ENCODE data around the gene RAP1GAP2.
"Not testable (repeated sequence)": the region's sequence is repeated elsewhere in the genome, so short reads cannot be mapped to it uniquely, and the experiment has no call there.

Gene RAP1GAP2

DNA sequence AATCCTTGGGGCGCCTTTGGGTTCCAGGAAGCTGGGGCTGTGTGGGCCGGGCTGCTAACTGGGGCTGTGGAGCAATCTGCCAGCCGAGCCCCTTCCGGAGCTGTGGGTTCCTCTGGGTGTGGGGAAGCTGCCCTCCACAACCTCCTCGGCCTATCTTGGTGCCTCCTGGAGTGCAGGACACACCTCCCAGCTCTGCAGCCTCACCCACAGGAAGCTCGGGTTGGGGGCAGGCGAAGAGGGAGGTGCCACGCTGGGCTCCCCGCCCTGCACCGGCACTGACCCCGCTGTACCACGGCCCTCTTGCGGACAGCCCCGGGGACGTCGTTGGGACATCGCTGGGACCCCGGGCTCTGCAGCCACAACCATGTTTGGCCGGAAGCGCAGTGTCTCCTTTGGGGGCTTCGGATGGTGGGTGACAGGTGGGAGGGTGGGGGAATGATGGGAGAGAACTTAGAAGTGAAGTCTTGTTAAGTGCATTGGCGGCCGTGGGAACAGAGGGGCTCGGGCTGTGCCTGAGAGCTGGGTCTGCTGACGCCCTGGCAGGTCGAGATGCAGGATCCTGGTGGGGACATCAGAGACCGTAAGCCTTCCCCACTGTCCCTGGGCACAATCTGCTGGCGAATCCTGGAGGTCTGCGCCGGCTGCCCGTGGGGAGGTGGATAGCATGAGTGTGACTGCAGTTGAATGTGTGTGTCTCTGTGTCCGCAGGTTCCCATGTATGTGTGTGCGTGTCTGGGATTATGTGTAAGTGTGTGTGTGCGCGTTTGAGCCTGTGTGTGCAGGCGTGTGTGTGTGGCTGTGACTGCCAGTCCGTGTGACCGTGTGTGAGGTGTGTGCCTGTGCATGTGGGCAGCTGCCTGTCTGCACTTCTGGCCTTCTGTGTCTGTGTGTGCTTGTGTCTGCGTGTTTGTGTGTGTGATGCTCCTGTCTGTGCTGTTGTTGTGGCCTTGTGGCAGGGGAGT is at the start of gene RAP1GAP2:
Gene RAP1GAP2 (plus strand): TSS at position 275 of the 962 bp plus-strand sequence. CDS start 90 bp downstream, at position 365.
- DNase-seq, result peak; percentile 39 to 94

DNA sequence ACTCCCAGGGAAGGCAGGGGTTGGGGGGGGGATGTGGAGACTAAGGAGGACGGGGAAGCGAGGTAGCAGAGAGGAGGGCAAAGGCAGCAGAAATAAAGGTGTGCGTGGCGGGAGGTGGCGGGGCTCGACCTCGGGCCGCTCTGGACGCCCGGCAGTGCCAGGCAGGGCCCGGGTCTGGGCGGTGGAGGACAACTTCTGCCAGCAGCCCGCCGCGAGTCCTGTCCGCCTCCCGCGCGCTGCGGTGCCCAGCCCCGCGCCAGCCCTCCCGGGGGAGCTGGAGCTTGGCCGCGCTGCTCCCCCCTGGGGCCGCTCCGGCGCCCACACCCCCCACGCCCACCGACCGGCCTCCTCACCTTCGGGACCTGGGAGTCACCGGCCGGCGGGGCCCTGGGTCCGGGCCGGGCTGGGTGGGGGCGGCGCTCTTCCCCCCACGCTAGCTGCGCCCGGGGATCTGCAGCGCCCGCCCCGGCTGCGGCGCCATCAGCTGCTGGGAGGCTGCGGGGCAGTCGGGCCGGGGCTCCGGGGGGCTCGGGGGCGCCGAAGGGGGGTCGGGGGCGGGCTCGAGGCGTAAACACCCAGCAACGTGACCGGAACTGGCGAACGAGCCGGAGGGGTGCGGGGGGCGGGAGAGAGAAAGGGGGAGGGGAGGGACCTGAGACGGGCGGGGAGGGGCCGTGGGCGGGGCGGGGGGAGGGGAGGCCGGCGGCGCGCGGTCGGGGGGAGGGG is 47.0 kb upstream of the RAP1GAP2 start, which contains the start of gene CCDC92B:
Gene CCDC92B (minus strand): TSS at position 595 of the 726 bp plus-strand sequence. CDS start 14,507 bp downstream, outside the sequence.
- DNase-seq, result no peak

DNA sequence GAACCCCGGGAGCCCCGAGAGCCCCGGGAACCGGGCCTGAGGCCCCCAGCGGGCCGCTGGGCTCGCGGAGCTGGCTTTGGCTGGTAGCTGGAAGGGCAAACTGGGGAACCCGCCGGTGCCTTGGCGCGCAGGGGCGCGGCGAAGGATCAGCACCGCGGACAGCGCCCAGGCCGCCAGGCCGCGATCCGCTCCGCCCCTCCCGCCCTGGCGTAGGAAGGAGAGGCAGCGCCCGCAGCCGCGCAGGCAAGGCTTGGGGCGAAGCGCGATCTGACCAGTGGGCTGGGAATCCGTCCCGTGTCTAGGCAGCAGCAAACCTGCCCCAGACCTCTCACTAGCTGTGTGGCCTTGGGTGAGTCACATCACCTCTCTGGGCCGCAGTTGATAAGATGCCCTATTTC is 46.5 kb upstream of the RAP1GAP2 start:
- peak; percentile 4 to 18 for DNase-seq

DNA sequence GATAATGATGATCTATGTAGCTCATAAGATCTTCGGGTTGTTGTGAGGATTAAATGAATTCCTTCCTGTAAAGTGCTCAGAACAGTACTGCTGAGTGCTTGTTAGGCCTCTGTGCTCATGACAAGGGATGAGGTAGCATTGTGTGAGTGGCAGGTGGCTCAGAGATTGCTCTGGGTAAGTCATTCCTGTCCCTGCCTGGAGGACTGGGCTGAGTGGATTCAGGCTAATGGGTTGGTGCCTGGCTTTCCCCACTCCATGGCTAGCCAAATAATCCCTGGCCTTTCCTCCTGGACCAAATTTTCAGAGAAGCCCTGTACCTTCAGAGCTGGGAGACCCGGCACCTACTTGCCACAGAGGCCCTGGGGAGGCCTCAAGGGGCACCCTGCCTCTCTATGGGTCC is 45.5 kb upstream of the RAP1GAP2 start:
- no peak for DNase-seq

DNA sequence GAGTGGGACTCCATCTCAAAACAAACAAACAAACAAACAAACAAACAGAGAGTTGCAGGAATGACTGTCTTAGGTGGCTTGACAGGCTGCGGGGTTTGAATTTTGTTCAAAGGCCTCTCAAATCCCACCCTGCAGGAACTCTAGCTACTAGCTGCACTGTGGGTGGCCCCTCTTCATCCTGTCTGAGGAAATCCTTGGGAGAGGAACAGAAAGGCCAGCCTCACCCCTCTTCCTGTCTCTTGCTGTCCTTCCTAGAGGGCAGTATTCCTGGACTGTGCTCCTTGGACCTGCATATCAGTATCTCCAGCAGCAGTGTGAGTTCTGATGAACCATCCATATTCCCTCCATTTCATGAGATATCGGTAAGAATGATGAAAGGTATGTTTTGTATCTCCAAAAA is 44.7 kb upstream of the RAP1GAP2 start:
- DNase-seq, result no peak

DNA sequence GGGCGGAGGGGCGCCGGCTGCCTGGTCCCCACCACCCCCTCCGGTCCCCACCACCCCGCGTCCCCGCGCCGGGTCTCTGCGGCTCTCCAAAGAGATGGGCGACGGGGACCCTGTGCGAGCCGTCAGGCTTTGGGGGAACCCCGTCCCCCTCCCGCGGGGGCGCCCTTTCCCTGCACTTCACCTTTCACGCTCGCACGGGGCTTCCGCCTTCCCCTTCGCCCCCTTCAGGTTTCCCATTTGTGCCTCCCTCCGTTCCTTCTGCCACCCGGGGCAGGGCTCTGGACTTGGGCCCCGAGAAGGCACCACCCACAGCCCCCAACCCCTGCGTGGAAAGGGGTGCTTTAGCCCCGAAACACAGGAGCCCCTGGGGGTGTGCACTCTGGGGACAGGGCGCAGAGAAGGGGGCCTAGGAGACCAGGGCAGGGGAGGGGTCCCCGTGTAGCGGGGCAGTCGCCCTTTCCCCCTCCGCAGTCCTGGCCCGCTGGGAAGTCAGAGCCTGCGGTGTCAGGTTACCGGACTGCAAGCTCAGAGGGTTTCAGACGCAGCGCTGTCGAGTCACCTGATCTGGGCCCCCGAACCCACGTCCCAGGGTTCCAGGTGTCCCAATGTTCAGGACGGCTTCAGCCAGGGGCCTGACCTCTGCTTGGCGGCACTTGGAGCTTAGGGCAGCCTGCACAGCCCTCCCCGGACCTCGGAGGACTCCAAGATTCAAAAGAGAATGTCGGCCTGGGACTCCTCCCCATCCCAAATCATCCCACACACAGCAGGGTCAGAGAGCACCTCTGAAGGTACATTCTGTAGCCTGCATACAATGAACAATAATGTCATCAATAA is 40.1 kb upstream of the RAP1GAP2 start:
- DNase-seq, result no peak

DNA sequence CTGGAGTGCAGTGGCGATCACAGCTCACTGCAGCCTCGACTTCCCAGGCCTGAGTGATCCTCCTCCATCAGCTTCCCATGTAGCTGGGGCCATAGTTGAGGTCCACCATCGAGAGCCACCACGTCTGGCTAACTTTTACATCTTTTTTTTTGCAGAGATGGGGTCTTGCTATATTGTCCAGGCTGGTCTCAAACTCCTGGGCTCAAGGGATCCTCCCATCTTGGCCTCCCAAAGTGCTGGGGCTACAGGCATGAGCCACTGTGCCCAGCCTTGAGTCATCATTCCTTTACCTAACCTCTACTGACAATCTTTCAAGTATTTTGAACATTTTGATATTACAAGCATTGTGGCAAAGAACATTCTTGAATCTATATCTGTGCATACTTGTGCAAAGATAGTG is 37.4 kb upstream of the RAP1GAP2 start:
- DNase-seq, result no peak

DNA sequence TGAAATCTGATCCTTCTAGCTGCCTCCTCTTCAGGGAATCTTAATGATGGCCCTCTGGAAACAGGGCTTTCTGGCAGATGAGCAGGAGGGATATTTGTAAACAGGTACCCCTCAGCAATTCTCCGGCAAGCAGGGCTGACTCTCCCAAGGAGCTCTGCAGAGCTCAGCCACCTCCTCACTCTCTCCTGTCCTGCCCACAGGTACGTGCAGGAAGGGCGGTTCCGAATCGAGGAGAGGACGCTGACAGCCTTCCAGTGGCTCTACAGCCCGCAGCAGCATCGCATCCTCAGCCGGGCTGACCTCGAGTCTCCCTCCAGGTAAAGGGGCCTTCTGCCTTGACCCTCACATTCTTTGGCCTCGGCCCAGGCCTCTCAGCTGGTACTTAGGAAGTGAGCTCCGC is 26.1 kb upstream of the RAP1GAP2 start:
- no peak for DNase-seq

DNA sequence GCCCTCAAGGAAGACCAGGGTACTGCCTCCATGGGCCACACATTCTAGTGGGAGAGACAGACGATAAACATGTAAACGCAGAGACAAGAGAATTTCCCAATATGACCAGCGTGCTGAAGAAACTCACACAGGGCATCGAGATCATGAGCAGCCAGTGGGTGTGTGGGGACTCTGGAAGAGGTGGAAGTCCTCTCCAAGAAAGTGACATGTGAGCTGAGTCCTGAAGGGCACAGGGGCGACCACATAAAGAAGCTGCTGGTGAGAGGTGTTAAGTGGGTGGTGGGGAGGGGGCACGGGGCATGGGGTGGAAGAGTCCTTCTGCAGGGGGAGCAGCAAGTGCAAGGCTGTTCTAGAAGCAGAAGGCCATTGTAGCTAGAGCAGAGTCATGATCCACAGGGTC is 21.0 kb upstream of the RAP1GAP2 start:
- no peak for DNase-seq

DNA sequence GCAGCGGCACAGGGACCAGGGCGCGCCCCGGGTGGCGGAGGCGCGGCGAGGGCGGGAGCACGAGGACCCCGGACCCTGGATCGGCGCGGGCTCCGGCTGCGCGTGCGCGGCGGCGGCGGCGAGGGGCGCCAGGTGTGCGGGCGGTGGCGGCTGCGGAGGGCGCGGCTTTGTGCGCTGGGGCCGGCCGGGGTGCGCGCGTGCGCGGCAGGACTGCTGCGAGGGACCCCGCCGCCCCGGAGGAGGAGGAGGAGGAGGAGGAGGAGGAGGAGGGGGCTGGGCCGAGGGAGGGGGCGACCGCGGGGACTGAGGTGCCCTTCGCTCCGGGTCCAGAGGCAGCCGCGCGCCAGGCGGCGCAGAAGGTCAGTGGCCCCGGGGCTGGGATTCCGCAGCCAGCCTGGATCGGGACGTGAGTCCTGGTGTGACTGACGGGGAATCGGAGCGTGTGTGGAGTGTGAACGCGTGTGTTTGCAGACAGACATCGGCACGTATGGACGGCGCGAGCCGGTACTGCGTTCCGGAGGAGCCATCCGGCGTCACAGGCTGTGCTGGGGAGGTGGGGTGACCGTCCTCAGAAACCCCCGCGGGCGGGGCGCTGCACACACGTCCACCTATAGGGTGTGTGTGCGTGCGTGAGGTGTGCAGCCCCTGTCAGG is 19.5 kb upstream of the RAP1GAP2 start:
- no peak for DNase-seq

DNA sequence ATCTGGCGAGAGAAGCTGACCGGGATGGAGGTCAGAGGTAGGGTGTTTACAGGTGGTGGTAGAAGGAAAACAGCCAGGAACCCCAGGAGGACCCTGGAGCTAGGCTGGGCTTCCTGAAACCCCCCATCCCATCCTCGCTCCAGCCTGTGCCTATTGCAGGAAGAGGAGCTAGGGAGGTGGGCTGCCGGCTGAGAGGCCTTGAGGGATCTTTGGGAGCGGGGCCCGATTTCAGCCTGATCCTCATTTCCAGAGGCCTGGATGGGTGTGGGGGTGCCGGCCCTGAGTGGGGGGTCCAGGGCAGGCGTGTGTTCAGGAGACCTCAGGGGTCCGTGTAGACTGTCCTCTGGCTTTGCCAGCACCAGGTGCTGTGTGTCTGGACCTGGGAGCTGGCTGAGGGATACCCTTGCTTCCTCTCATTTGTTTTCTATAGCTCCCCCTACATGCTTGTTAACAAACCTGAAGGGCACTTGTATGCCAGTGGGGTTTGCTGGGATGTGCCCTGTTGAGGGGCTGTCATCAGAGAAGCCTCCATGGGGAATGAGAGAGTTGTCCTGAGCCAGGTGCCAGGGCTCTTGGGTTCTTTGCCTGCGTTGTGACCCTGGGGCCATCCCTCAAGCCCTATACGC is 18.9 kb upstream of the RAP1GAP2 start:
- DNase-seq, result no peak

DNA sequence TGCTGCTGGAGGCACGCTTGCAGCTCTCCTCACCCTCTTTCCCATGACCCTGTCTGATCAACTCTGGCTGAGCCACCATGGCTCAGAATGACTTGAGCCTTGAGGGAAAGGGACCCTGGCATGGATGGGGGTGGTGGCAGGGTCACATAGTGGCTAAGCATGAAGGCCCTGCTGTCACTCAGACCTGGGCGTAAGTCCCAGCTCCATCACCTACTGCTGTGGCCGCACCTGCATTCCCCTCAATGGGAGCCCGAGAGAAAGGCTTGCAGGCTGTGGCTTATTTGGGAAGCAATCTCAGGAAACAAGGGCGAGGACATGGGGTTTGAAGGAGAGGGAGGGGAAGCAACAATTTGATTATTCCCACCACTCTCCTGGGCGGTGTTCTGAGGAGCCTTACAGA is 17.7 kb upstream of the RAP1GAP2 start:
- DNase-seq, result no peak

DNA sequence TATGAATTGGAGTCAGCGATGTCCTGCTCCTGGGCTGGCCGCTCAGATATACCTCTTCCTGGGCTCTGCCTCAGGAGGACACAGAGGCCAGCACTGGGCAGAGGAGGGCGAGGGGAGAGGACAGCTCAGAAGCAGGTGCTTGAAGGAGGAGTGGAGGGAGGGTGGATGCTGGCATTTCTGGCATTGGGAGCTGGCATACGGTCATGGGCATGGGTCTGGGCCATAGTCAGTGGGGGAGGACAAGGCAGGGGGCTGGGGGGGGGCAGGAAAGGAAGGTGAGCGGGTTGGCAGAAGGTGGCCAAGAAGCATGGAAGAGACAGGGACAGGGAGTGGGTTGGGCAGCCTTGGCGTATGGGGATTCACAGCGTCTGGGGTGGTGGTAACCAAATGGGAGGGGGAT is 16.7 kb upstream of the RAP1GAP2 start:
- no peak for DNase-seq

DNA sequence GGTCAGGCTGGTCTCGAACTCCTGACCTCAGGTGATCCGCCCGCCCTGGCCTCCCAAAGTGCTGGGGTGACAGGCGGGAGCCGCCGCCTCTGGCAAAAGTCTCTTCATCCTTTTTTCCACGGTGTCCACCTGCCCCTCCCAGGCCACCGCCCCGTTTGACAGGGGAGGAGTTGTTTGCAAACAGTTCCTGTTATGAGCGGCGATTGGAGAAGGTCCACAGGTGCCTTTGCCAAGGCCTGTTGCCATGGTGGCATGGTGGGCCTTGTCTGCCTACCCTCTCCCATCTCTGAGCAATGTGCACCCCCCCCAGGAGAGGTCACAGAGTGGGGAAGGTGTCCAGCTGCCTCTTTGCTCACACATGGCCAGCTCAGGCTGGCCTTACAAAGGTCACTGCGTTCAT is 16.0 kb upstream of the RAP1GAP2 start:
- DNase-seq, result no peak

DNA sequence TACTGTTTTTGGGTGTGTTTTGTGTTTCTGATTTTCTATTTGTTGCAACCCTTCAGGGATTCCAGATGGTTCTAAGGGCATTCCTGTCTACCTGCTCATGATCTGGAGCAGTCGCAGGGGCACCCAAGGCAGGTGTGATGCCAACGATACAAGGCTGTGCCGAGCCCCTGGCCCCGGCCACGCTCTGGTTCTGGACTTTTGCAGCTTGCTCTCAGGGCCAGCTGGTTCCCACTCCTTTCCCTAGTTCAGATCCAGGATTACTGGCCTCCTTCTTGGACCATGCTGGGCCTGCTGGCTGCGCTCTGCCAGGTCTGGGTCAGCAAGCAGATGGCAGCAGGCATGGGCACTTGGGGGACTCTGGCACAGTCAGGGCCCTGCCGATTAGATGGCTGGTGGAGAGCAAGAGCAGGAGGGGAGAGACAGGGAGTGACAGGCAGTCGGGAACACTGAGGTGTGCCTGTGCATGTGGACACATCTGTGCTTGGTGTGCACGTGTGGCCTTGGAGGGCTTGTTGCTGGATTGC is 15.2 kb upstream of the RAP1GAP2 start:
- DNase-seq, result no peak

DNA sequence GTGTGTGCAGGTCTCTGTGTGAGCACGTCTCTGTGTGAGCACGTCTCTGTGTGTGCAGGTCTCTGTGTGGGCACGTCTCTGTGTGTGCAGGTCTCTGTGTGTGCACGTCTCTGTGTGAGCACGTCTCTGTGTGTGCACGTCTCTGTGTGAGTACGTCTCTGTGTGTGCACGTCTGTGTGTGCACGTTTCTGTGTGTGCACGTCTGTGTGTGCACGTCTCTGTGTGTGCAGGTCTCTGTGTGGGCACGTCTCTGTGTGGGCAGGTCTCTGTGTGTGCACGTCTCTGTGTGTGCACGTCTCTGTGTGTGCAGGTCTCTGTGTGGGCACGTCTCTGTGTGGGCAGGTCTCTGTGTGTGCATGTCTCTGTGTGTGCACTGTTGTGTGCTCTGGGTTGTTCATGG is 14.6 kb upstream of the RAP1GAP2 start:
- not testable (repeated sequence) for DNase-seq

DNA sequence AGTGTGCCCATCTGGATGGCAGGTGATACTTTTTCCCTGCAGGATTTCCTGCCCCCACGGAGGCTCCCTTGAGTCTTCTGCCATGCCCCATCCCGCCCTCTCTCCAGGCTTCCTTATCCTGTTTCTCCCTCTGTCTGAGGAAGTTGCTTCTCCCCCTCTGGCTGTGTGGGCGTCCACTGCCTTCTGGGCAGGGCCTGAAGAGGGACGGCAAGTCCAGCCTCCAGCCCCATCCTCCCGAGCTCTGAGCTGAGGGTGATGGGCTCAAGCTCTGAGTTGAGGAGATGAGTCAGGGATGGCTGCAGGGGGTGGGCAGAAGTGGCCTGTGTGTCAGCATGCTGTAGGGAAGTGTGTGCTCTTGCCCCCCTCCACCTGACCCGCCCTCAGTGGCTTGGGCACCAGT is 14.2 kb upstream of the RAP1GAP2 start:
- DNase-seq, result peak in 1 of 2 donors; percentile 33

DNA sequence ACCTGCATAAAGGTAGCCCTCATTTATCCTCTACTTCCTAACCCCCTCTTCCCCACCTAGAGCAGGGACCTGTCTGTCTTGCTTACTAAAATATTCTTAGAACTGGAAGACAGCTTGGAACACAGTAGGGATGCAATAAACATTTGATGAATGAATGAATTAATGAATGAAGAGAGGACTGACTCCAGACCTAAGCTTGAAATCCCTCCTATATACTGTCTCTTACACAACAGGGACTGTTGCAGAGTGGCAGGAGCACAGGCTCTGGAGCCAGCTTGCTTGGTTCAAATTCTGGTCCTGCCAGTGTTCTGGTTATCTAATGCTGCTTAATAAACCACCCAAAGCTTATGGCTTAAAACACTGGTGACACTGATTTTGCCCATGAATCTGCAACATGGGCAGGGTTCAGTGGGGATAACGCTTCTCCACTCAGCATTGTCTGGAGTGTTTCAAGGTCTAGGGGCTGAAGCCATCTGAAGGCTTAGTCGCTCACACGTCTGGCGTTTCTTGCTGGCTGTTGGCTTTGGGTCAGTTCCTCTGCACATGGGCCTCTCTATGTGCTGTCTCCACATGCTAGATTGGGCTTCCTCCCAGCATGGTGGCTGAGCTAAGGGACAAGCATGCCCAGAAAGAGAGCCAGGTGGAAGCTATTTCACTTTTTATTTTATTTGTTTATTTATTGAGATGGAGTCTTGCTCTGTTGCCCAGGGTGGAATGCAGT is 12.8 kb upstream of the RAP1GAP2 start:
- DNase-seq, result no peak

DNA sequence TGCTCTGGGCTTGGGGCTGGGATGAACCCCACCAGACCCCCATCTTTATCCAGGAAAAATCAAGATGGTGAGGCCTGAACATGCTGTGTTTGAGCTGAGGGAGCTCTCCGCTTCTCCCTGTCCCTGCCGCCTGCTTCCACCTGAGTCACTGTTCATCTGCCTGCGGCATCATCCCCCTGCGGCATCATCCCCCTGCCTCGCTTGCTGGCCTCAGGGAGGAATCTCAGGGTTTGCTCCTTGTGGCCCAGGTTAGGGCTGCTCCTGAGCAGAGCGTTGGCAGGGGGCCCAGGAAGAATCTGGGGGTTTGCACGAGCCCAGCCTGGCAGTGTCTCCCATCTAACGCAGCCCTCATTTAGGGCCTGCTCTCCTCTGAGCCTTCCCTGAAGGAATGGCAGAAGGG is 11.4 kb upstream of the RAP1GAP2 start:
- DNase-seq, result no peak

DNA sequence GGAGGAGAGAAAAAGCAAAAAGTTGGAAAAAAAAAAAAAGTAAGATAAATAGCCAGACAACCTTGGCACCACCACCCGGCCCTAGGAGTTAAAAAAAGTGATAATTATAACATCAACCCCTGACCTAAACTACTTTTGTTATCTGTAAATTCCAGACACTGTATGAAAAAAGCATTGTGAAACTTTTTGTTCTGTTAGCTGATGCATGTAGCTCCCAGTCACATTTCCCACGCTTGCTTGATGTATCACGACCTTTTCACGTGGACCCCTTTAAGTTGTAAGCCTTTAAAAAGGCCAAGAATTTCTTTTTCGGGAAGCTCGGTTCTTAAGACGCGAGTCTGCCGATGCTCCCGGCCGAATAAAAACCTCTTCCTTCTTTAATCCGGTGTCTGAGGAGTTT is 10.9 kb upstream of the RAP1GAP2 start:
- DNase-seq, result not testable (repeated sequence)
